ENCODE measurements around the gene ACAD10.

ACAD10 gene

DNA sequence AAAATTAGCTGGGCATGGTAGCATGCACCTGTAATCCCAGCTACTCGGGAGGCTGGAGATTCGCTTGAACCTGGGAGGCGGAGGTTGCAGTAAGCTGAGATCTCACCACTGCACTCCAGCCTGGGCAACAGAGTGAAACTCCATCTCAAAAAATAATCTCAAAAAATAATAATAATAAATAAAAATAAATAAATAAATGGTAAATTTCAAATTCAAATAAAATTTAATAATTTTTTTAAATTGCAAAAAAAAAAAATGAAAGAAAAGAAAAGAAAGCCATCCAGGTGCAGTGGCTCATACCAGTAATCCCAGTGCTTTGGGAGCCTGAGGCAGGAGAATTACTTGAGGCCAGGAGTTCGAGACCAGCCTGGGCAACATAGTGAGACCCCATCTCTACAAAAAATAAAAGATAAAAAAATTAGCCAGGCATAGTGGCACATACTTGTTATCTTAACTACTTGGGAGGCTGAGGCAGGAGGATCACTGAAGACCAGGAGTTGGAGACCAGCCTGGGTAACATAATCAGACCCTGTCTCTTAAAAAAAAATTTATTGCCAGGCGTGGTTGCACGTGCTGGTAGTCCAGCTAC is 117.3 kb downstream of the ACAD10 start:
- FAIRE-seq (no peak), DNase-seq (ENCODE audit: insufficient read length, low spot score) (no peak)
- TF ChIP-seq, protein P1, sequence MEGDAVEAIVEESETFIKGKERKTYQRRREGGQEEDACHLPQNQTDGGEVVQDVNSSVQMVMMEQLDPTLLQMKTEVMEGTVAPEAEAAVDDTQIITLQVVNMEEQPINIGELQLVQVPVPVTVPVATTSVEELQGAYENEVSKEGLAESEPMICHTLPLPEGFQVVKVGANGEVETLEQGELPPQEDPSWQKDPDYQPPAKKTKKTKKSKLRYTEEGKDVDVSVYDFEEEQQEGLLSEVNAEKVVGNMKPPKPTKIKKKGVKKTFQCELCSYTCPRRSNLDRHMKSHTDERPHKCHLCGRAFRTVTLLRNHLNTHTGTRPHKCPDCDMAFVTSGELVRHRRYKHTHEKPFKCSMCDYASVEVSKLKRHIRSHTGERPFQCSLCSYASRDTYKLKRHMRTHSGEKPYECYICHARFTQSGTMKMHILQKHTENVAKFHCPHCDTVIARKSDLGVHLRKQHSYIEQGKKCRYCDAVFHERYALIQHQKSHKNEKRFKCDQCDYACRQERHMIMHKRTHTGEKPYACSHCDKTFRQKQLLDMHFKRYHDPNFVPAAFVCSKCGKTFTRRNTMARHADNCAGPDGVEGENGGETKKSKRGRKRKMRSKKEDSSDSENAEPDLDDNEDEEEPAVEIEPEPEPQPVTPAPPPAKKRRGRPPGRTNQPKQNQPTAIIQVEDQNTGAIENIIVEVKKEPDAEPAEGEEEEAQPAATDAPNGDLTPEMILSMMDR (IDR thresholded peaks at IDR 0.05; ENCODE audit: insufficient read depth, missing control alignments): no peak

DNA sequence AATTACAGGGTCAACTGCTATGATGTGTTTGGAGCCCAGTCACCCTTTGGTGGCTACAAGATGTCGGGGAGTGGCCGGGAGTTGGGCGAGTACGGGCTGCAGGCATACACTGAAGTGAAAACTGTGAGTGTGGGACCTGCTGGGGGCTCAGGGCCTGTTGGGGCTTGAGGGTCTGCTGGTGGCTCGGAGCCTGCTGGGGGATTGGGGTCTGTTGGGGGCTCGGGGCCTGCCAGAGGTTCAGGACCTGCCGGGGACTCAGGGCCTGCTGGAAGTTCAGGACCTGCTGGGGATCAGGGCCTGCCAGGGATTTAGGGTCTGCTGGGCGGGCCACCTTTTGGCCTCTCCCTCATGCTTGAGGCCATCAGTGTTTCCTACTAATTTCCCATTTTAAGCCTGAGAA is 118.0 kb downstream of the ACAD10 start:
- TF ChIP-seq, protein P1 (IDR thresholded peaks at IDR 0.05; ENCODE audit: insufficient read depth, missing control alignments): no peak
- no peak for FAIRE-seq
- DNase-seq (ENCODE audit: insufficient read length, low spot score): no peak

DNA sequence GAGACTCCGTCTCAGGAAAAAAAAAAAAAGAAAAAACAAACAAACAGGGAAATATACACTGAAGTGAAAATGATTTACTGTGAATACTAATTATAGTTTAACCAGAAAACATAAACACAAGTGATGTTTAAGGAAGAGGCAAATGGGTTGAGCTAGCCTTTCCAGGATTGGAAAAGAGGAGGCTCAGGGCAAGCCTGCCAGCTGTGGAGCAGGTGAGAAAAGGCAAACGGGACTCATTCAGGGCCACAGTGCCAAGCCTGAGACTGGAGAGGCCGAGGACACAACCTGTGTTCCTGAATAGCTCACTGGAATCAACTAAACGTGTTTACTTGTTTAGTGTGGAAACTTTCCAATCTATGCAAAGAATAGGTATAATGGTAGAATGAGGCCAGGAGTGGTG is 120.5 kb downstream of the ACAD10 start:
- TF ChIP-seq, protein P1 (IDR thresholded peaks at IDR 0.05; ENCODE audit: insufficient read depth, missing control alignments): no peak
- no peak for DNase-seq (ENCODE audit: insufficient read length, low spot score)
- FAIRE-seq: no peak
